Hepatocyte (in vitro differentiated cells): ENCODE results near the gene STXBP5L. TPM values are rescaled to one million over a fixed set of nuclear protein-coding genes. Genes with fewer than 3 reads are reported as not detected.
"Not testable (repeated sequence)": the region's sequence is repeated elsewhere in the genome, so short reads cannot be mapped to it uniquely, and the experiment has no call there.

Experiments used
- DNase-seq: peaks from one replicate; pipeline ENCODE4 v3.0.0-alpha.2; 2016; ENCODE audit warnings: low spot score
- H2AFZ ChIP-seq: fragments of 200-600 bp; sonication (generic); 2 replicates; pipeline ENCODE4 v1.6.0; 2016; ENCODE audit warnings: antibody characterized with exemption, mild to moderate bottlenecking
- H3K27ac ChIP-seq: fragments of 200-600 bp; sonication (generic); 2 replicates; pipeline ENCODE4 v1.5.1; 2016; ENCODE audit warnings: mild to moderate bottlenecking
- H3K27me3 ChIP-seq: fragments of 200-600 bp; sonication (generic); 2 replicates; pipeline ENCODE4 v1.6.1; 2016
- H3K36me3 ChIP-seq: fragments of 200-600 bp; sonication (generic); replicated peaks from 2 replicates; pipeline ENCODE4 v1.5.1; 2016; ENCODE audit warnings: low read depth; ENCODE audit not compliant: insufficient read depth
- H3K4me1 ChIP-seq: fragments of 200-600 bp; sonication (generic); 2 replicates; pipeline ENCODE4 v1.5.1; 2016; ENCODE audit warnings: mild to moderate bottlenecking, moderate library complexity; ENCODE audit not compliant: insufficient read depth
- H3K4me2 ChIP-seq: fragments of 200-600 bp; sonication (generic); 2 replicates; pipeline ENCODE4 v1.6.0; 2016
- H3K4me3 ChIP-seq: fragments of 200-600 bp; sonication (generic); 2 replicates; pipeline ENCODE4 v1.5.1; 2016; ENCODE audit warnings: mild to moderate bottlenecking
- H3K79me2 ChIP-seq: fragments of 200-600 bp; sonication (generic); 2 replicates; pipeline ENCODE4 v1.6.0; 2017; ENCODE audit warnings: mild to moderate bottlenecking
- H3K9me2 ChIP-seq: fragments of 200-600 bp; sonication (generic); replicated peaks from 2 replicates; pipeline ENCODE4 v1.6.0; 2017; ENCODE audit warnings: mild to moderate bottlenecking; ENCODE audit not compliant: insufficient read depth
- H3K9me3 ChIP-seq: fragments of 200-600 bp; sonication (generic); 2 replicates; pipeline ENCODE4 v1.5.1; 2016; ENCODE audit warnings: low read depth, mild to moderate bottlenecking
- H4K20me1 ChIP-seq: fragments of 200-600 bp; sonication (generic); 2 replicates; pipeline ENCODE4 v1.6.0; 2016; ENCODE audit warnings: mild to moderate bottlenecking; ENCODE audit not compliant: insufficient read depth, poor library complexity, severe bottlenecking
- CTCF ChIP-seq: fragments of 200-600 bp; sonication (generic); IDR thresholded peaks from 2 replicates; pipeline ENCODE4 v1.5.1; 2016; ENCODE audit warnings: antibody characterized with exemption, mild to moderate bottlenecking; ENCODE audit not compliant: poor library complexity
- EZH2 ChIP-seq: fragments of 200-600 bp; sonication (generic); IDR thresholded peaks from 2 replicates; pipeline ENCODE4 v1.6.1; 2016; ENCODE audit warnings: antibody characterized with exemption, mild to moderate bottlenecking, borderline replicate concordance
- EZH2phosphoT487 ChIP-seq: fragments of 200-600 bp; sonication (generic); IDR thresholded peaks from one replicate; pipeline ENCODE4 v1.6.1; 2018; ENCODE audit warnings: antibody characterized with exemption, mild to moderate bottlenecking, low read depth, moderate library complexity; ENCODE audit not compliant: unreplicated experiment, severe bottlenecking
- WGBS: methylation state at CpG from one replicate; pipeline ENCODE4 v1.1.6; 2016; ENCODE audit warnings: low lambda C conversion rate; ENCODE audit errors: missing lambda C conversion rate; 5-methylcytosine and 5-hydroxymethylcytosine counted together
- polyA plus RNA-seq: library from polyadenylated mRNA; unstranded; fragments of >200 nt; fragmentation: Nextera tagmentation; extraction: Ambion mirVana; gene quantifications from 2 replicates; pipeline ENCODE4 v1.2.1, GENCODE V29; 2016
- total RNA-seq: library from RNA; depleted of rRNA; stranded (reverse); fragments of >200 nt; gene quantifications from 2 replicates; pipeline ENCODE4 v1.2.3, GENCODE V29; 2014

The STXBP5L gene
- total and polyA plus RNA-seq, 2 experiments from 2014 or later: 0.53 to 1.4 TPM

- Histone ChIP-seq H3K79me2 (no peaks in the 10 kb centered on the region), H3K4me1 (no peaks in the 10 kb centered on the region), H3K4me3 (no peak overlapping the region), H2AFZ (no peak overlapping the region), H4K20me1 (no peaks in the 10 kb centered on the region), H3K27me3 (no peaks in the 10 kb centered on the region), H3K9me3 (no peaks in the 10 kb centered on the region), H3K4me2 (no peak overlapping the region), H3K9me2 (no peaks in the 10 kb centered on the region), H3K36me3 (no peaks in the 10 kb centered on the region), H3K27ac (no peak overlapping the region)
- no peak for TF ChIP-seq EZH2
- no peak for TF ChIP-seq CTCF
- no peak for TF ChIP-seq EZH2phosphoT487
- 68% methylated on average over 4 of the region's 4 CpGs for WGBS
- no peak for DNase-seq
Measured at GRCh38 chr3:121167374-121168139, 259.6 kb downstream of the STXBP5L start.

GRCh38 chr3:121175083-121175482 lies 267.1 kb downstream of the STXBP5L start:
- no peak for TF ChIP-seq EZH2
- no peak for TF ChIP-seq CTCF
- no peak for TF ChIP-seq EZH2phosphoT487
- no peak overlapping the region for H3K27ac ChIP-seq
- no peak overlapping the region for H3K4me3 ChIP-seq
- H3K27me3 ChIP-seq: no peaks in the 10 kb centered on the region
- H2AFZ ChIP-seq: no peak overlapping the region
- no peaks in the 10 kb centered on the region for H3K79me2 ChIP-seq
- DNase-seq: no peak
- peaks cover 4% of the 10 kb centered on the region for H3K9me3 ChIP-seq
- H3K36me3 ChIP-seq: no peaks in the 10 kb centered on the region
- H4K20me1 ChIP-seq: no peaks in the 10 kb centered on the region
- no peaks in the 10 kb centered on the region for H3K9me2 ChIP-seq
- H3K4me2 ChIP-seq: no peak overlapping the region
- no peaks in the 10 kb centered on the region for H3K4me1 ChIP-seq

GRCh38 chr3:121190626-121191025 lies 282.6 kb downstream of the STXBP5L start:
- H3K9me3 ChIP-seq, H2AFZ ChIP-seq, H3K4me3 ChIP-seq, H3K27ac ChIP-seq, H3K36me3 ChIP-seq, DNase-seq, H3K4me1 ChIP-seq, H3K4me2 ChIP-seq, H4K20me1 ChIP-seq, H3K79me2 ChIP-seq, H3K27me3 ChIP-seq, H3K9me2 ChIP-seq: not testable (repeated sequence)
- 96% methylated on average over 8 of the region's 26 CpGs for WGBS

- Histone ChIP-seq H3K27ac (no peak overlapping the region), H3K9me2 (no peaks in the 10 kb centered on the region), H3K4me1 (no peaks in the 10 kb centered on the region), H2AFZ (no peak overlapping the region), H3K4me3 (no peak overlapping the region), H3K27me3 (no peaks in the 10 kb centered on the region), H3K4me2 (no peak overlapping the region), H3K79me2 (no peaks in the 10 kb centered on the region), H4K20me1 (no peaks in the 10 kb centered on the region), H3K36me3 (no peaks in the 10 kb centered on the region), H3K9me3 (no peaks in the 10 kb centered on the region)
- TF ChIP-seq EZH2phosphoT487 (no peak), EZH2 (no peak), CTCF (no peak)
- no peak for DNase-seq
Measured at GRCh38 chr3:121202573-121202972, 294.6 kb downstream of the STXBP5L start.
